ENCODE data around the gene PRKG2. TPM values are rescaled to one million over a fixed set of nuclear protein-coding genes. Genes with fewer than 3 reads are reported as not detected.
"Not testable (repeated sequence)": the region's sequence is repeated elsewhere in the genome, so short reads cannot be mapped to it uniquely, and the experiment has no call there.

Gene PRKG2
- polyA plus RNA-seq, 3 donors: 0.99 to 2.7 (median 2.0) TPM

- DNase-seq (ENCODE audit: low read depth in 3 of 3, low spot score in 2 of 3): no peak
Observed at GRCh38 chr4:81164623-81165416, 50.2 kb downstream of the PRKG2 start.

- DNase-seq (ENCODE audit: low read depth in 3 of 3, low spot score in 2 of 3): no peak
Observed at GRCh38 chr4:81164126-81164525, 50.9 kb downstream of the PRKG2 start.

GRCh38 chr4:81162752-81163458, 52.1 kb downstream of the PRKG2 start:
- no peak for DNase-seq (ENCODE audit: low read depth in 3 of 3, low spot score in 2 of 3)

- DNase-seq (ENCODE audit: low read depth in 3 of 3, low spot score in 2 of 3): not testable (repeated sequence)
Observed at GRCh38 chr4:81153714-81154323, 61.2 kb downstream of the PRKG2 start.

- DNase-seq (ENCODE audit: low read depth in 3 of 3, low spot score in 2 of 3): no peak
Observed at GRCh38 chr4:81152839-81153713, 61.9 kb downstream of the PRKG2 start.

- no peak for DNase-seq (ENCODE audit: low read depth in 3 of 3, low spot score in 2 of 3)
Observed at GRCh38 chr4:81149976-81150375, 65.0 kb downstream of the PRKG2 start.

GRCh38 chr4:81148576-81148975, 66.4 kb downstream of the PRKG2 start:
- DNase-seq (ENCODE audit: low read depth in 3 of 3, low spot score in 2 of 3): no peak

- DNase-seq (ENCODE audit: low read depth in 3 of 3, low spot score in 2 of 3): no peak
Observed at GRCh38 chr4:81146466-81146865, 68.6 kb downstream of the PRKG2 start.

- no peak for DNase-seq (ENCODE audit: low read depth in 3 of 3, low spot score in 2 of 3)
Observed at GRCh38 chr4:81143183-81143582, 71.8 kb downstream of the PRKG2 start.

GRCh38 chr4:81142744-81143143, 72.3 kb downstream of the PRKG2 start:
- no peak for DNase-seq (ENCODE audit: low read depth in 3 of 3, low spot score in 2 of 3)

- no peak for DNase-seq (ENCODE audit: low read depth in 3 of 3, low spot score in 2 of 3)
Observed at GRCh38 chr4:81137894-81138293, 77.1 kb downstream of the PRKG2 start.

GRCh38 chr4:81137446-81137845, 77.6 kb downstream of the PRKG2 start:
- no peak for DNase-seq (ENCODE audit: low read depth in 3 of 3, low spot score in 2 of 3)

- DNase-seq (ENCODE audit: low read depth in 3 of 3, low spot score in 2 of 3): no peak
Observed at GRCh38 chr4:81136161-81136905, 78.7 kb downstream of the PRKG2 start.

GRCh38 chr4:81135501-81135900, 79.5 kb downstream of the PRKG2 start:
- no peak for DNase-seq (ENCODE audit: low read depth in 3 of 3, low spot score in 2 of 3)

- no peak for DNase-seq (ENCODE audit: low read depth in 3 of 3, low spot score in 2 of 3)
Observed at GRCh38 chr4:81131563-81131962, 83.5 kb downstream of the PRKG2 start.

- no peak for DNase-seq (ENCODE audit: low read depth in 3 of 3, low spot score in 2 of 3)
Observed at GRCh38 chr4:81131066-81131465, 84.0 kb downstream of the PRKG2 start.

GRCh38 chr4:81130569-81130968, 84.5 kb downstream of the PRKG2 start:
- DNase-seq (ENCODE audit: low read depth in 3 of 3, low spot score in 2 of 3): no peak

- no peak for DNase-seq (ENCODE audit: low read depth in 3 of 3, low spot score in 2 of 3)
Observed at GRCh38 chr4:81120055-81120454, 95.0 kb downstream of the PRKG2 start.

GRCh38 chr4:81118086-81118485, 96.9 kb downstream of the PRKG2 start:
- no peak for DNase-seq (ENCODE audit: low read depth in 3 of 3, low spot score in 2 of 3)

GRCh38 chr4:81116566-81116965, 98.5 kb downstream of the PRKG2 start:
- DNase-seq (ENCODE audit: low read depth in 3 of 3, low spot score in 2 of 3): no peak

Data from right renal cortex interstitium (tissue), 3 donors.